NCI-H446 treated with DMSO at 0.1 percent for 48 hours (cell line): ENCODE results near the gene CCDC97.
A peak's percentile ranks its signal among the peaks of the same experiment; 100 is the strongest.
"Not testable (repeated sequence)": the region's sequence is repeated elsewhere in the genome, so short reads cannot be mapped to it uniquely, and the experiment has no call there.

Source experiments
- DNase-seq: peaks from one replicate; lab custom pipeline; 2025; lab: John Stamatoyannopoulos, UW

The CCDC97 gene

DNA sequence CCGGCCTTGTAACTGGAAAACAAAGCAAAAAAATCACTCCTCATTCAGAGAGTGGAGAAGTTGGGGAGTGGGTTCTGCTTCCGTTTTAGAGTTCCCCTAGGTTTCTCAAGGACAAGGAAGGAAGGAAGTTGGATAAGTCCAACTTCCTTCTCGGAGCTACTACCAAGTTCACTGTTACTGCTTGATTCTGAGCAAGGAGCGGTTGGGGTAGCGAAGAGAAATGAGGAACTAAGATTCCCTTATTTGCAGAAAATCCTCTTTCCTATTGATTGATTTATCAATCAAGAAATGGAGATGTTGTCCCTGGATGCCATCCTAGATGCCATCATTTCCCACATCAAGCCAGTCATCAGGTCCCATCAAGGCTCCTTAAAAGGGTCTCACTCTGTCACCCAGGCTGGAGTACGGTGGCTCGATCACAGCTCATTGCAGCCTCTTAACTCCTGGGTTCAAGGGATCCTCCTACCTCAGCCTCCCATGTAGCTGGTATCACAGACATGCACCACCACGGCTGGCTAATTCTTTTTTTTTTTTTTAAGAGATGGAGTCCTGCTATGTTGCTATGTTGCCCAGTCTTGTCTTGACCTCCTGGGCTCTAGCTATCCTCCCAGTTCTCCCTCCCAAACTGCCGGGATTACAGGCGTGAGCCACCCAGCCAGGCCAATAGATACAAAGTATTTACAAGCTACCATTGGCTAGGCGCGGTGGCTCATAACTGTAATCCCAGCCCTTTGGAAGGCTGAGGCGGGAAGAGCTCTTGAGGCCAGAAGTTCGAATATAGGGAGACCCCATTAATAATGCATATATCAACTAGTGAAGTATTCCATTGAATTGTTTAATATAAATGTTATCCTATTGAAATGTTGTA is 54.8 kb downstream of the CCDC97 start:
- DNase-seq, result no peak

DNA sequence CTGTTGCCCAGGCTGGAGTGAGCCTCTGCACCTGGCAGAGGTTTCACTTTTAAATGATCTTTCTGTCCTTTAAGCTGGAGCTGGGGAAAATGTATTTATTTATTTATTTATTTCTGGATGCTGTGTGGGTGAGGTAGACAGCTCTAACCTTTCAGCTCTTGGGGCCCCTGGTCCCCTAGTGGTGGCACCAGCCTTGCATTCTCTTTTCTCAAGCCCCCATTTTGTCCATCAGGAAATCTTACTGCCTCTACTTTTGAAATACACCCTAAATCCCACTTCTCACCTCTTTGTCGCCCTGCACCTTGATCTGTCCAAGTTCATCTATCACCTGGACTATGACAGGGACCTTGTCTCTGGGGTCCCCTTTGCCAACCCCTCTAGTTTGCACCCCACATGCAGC is 56.1 kb downstream of the CCDC97 start:
- no peak for DNase-seq

DNA sequence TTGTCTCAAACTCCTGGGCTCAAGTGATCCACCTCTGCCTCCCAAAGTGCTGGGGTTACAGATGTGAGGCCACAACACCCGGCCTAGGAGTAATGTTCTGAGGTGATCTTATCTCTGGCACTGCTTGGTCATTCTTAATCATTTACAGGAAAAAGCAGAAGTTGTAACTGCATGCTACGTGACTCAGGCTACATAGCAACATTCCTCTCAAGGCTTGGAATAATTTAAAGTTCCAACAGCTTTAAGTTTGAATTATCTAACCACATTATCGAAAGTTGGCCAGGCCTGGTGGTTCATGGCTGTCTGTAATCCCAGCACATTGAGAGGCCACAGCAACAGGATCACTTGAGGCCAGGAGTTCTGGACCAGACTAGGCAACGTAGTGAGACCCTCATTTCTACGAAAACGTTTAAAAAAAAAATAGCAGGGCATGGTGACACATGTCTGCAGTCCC is 57.9 kb downstream of the CCDC97 start:
- DNase-seq, result no peak

DNA sequence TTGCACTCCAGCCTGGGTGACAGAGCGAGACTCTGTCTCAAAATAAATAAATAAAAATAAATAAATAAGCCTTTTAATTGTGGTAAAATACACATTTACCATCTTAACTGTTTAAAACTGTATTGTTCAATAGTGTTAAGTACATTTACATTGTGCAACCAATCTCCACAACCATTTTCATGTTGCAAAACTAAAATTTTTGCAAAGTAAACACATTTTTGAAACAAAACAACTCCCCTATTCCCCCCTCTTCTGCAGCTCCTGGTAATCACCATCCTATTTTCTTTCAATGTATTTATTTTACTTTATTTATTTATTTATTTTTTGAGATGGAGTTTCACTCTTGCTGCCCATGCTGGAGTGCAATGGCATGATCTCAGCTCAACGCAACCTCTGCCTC is 59.8 kb downstream of the CCDC97 start:
- DNase-seq, result no peak

DNA sequence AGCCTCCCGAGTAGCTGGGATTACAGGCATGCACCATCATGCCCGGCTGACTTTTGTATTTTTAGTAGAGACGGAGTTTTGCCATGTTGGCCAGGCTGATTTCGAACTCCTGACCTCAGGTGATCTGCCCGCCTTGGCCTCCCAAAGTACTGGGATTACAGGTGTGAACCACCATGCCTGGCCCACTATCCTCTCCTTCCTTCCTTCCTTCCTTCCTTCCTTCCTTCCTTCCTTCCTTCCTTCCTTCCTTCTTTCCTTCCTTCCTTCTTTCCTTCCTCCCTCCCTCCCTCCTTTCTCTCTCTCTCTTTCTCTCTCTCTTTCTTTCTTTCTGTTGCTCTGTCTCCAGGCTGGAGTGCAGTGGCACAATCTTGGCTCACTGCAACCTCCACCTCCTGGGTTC is 61.1 kb downstream of the CCDC97 start:
- DNase-seq, result not testable (repeated sequence)

DNA sequence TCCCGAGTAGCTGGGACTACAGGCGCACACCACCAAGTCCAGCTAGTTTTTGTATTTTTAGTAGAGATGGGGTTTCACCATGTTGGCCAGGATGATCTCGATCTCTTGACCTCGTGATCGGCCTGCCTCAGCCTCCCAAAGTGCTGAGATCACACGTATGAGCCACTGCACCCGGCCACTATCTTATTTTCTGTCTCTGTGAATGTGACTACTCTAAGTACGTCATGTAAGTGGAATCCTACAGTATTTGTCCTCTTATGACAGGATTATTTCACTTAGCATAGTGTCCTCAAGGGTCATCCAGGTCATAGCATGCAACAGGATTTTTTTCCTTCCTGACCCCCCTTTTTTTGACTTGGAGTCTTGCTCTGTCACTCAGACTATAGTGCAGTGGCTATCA is 61.6 kb downstream of the CCDC97 start:
- no peak for DNase-seq

DNA sequence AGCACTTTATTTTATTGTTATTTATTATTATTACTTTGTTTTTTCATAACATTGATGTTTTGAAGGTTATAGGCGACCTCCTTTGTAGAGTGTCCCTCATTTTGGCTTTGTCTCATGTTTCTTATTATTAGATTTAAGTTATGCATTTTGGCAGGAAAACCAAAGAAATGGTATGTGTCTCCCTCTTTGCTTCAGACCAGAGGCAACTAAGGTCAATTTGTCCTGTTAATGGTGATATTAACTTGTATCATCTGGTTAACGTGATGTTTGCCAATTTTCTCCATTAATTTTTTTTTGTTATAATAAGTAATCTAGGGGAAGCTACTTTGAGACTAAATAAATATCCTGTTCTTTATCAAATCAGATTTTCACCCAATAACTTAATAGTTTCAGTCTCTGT is 62.5 kb downstream of the CCDC97 start:
- DNase-seq, result no peak

DNA sequence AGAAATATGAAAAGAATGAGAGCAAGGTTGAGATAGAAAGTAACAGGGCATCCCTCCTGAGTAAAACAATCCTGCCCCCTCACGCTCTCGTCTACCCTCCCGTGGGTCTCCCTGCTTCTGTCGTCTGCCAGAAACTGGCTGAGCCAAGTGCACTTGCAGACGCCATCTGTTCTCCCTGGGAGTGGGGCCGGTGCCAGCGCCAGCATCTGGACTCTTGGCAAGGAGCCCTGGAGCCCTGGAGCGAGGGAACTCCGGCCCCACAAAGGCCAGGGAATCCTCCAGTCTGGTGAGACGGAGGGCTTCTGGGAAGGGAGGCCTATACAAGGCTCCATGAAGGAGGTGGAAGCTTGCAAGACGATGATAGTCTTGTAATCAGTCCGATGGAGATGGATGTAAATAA is 64.0 kb downstream of the CCDC97 start:
- peak; percentile 90 for DNase-seq
